ENCODE measurements around the gene ADAMTS19.

DNA sequence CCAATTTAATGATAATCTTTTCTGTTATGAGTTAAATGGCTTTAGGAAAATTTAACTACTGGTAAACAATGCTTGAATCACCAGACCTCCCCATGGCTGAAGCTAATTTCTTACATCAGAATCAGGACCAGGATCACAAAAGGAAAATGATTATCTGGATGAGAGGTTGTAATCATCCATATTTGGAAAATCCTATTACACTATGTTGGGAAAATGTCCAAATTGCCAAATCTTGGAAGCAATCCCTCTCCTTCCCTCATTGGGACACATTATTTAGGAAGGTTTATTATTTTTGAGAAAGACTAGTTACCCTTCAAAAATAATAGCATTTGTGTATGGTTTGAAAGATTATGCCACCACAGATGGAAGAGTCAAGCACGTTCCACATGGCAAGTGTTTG lies 157.1 kb downstream of the ADAMTS19 start:
- TF ChIP-seq, protein P1, sequence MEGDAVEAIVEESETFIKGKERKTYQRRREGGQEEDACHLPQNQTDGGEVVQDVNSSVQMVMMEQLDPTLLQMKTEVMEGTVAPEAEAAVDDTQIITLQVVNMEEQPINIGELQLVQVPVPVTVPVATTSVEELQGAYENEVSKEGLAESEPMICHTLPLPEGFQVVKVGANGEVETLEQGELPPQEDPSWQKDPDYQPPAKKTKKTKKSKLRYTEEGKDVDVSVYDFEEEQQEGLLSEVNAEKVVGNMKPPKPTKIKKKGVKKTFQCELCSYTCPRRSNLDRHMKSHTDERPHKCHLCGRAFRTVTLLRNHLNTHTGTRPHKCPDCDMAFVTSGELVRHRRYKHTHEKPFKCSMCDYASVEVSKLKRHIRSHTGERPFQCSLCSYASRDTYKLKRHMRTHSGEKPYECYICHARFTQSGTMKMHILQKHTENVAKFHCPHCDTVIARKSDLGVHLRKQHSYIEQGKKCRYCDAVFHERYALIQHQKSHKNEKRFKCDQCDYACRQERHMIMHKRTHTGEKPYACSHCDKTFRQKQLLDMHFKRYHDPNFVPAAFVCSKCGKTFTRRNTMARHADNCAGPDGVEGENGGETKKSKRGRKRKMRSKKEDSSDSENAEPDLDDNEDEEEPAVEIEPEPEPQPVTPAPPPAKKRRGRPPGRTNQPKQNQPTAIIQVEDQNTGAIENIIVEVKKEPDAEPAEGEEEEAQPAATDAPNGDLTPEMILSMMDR (IDR thresholded peaks at IDR 0.05): no peak
- TF ChIP-seq POLR2AphosphoS5 (IDR thresholded peaks at IDR 0.05) (no peak), POLR2A (IDR thresholded peaks at IDR 0.05) (no peak)
